SKM-1 treated with dmso at 0.1 percent for 144 hours (cell line): ENCODE measurements around the gene RHOT2.

Experiments
- DNase-seq: peaks from one replicate; lab custom pipeline; 2025; ENCODE audit not compliant: unreplicated experiment; lab: John Stamatoyannopoulos, UW

Gene RHOT2

GRCh38 chr16:669666-670065 is 1.7 kb downstream of the RHOT2 start:
- DNase-seq, result no peak

DNA sequence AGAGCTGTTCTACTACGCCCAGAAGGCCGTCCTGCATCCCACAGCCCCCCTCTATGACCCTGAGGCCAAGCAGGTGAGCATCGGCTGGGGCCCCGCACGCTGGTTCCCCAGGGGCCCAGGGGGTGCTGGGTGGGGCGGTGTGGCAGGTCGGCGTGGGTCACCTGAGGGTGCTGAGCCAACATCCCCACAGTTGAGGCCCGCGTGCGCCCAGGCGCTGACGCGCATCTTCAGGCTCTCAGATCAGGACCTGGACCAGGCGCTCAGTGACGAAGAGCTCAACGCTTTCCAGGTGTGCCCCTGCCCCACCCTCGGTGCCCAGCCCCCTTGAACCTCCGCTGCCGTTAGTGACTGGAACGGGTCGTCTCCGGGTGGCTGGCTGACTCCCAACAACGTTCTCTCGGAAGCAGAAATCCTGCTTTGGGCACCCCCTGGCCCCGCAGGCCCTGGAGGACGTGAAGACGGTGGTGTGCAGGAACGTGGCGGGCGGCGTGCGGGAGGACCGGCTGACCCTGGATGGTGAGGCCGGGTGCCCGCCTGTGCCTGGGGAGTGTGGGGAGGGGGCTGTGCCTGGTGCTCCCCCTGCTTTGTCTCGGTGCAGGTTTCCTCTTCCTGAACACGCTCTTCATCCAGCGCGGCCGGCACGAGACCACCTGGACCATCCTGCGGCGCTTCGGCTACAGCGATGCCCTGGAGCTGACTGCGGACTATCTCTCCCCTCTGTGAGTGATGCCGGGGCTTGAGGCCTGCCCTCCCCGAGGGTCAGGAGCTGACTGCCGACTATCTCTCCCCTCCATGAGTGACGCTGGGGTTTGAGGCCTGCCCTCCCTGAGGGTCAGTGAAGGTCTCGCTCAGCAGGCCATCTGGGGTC is 2.8 kb downstream of the RHOT2 start:
- DNase-seq, result no peak

DNA sequence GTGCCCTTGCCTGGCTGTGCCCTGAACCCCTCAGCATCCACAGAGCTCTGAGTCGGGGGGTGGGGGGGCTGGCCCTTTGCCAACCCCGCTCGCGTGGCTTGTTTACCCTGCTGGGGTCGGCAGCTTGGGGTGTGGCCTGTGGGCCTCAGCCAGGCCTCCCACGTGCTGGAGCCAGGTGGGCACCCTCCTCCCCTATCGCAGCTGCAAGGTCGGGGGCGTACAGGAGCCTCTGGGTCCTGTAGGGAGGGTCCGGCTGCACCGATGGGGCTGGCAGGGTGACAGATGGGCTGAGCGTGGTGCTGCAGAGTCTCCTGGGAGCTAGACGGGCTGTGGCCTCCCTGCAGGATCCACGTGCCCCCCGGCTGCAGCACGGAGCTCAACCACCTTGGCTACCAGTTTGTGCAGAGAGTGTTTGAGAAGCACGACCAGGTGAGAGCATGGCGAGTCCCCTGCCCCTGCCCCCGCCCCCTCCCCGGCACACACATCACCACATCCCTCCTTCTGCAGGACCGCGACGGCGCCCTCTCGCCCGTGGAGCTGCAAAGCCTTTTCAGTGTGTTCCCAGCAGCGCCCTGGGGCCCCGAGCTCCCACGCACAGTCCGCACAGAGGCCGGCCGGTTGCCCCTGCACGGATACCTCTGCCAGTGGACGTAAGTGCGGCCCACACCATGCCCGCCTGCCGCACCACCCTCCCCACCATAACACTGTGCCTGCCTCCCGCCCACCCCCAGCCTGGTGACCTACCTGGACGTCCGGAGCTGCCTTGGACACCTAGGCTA is 3.6 kb downstream of the RHOT2 start:
- DNase-seq, result no peak

DNA sequence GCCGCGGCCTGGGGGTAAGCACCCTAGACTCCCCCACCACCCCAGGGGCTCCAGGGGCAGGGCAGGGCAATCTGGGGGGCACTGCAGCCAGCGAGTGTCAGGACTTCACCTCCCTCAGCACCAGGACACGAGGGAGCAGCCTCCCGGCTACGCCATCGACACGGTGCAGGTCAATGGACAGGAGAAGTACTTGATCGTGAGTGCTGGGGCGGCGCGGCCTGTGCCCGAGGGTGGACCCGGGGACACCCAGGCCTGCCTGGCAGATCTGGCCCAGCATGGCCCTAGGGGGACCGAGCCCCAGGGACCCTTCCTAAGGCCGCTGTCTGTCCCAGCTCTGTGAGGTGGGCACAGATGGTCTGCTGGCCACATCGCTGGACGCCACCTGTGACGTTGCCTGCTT is 4.4 kb downstream of the RHOT2 start:
- no peak for DNase-seq

DNA sequence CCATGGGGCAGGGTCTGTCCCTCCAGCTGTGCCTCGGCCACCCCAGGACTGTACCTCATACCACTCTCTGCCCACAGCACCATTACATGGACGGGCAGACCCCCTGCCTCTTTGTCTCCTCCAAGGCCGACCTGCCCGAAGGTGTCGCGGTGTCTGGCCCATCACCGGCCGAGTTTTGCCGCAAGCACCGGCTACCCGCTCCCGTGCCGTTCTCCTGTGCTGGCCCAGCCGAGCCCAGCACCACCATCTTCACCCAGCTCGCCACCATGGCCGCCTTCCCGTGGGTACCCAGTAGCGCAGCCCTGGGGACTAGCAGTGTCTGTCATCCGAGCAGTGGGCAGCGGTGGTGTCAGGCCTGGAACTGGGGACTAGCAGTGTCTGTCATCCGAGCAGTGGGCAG is 4.9 kb downstream of the RHOT2 start:
- no peak for DNase-seq

DNA sequence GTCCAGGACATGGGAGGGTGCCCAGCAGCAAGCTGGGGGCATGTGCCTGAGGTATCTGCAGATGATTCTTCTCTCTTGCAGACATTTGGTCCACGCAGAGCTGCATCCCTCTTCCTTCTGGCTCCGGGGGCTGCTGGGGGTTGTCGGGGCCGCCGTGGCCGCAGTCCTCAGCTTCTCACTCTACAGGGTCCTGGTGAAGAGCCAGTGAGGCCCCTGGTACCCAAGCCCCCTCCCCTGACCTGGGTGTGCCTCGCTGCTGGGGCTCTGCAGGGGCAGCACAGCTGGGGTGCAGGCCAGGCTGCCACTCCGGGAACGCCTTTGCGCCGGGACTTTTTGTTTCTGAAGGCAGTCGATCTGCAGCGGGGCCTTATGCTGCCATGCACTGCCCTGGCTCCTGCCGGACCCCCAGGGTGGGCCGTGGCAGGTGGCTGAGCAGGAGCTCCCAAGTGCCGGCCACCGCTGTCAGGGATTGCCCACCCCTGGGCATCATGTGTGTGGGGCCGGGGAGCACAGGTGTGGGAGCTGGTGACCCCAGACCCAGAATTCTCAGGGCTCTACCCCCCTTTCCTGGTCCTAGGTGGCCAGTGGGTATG is 5.6 kb downstream of the RHOT2 start:
- DNase-seq, result no peak

DNA sequence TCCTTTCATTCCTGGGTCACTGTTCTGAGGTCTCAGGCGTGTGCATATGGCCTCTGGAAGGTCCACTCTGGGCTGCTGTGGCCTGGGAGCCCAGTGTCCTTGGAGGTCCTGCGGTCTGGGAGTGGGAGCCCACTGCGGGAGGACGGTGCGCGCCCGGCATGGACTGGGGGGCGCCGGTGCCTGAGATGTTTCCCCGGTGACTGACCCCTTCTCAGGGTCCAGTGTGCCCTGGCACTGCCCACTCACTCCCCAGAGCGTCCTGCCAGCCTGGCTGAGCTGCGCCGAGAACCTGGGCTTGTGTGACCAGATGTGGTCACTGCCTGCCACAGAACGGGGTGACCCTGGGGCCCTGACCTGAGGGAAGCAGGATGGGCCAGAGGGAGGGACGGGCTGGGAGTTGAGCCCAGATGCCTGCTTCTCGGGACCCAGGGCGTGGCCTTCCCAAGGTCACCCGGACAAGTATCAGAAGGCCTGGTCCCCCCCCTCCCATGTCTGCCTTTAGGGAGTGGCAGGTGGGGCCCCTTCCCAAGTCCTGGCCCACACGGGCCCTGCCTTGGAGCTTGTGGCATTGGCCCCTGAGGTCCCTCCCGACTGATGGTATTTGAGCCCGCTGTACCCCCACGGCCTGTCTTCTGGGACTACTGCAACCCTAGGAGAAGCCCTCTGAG is 6.4 kb downstream of the RHOT2 start:
- DNase-seq, result no peak

DNA sequence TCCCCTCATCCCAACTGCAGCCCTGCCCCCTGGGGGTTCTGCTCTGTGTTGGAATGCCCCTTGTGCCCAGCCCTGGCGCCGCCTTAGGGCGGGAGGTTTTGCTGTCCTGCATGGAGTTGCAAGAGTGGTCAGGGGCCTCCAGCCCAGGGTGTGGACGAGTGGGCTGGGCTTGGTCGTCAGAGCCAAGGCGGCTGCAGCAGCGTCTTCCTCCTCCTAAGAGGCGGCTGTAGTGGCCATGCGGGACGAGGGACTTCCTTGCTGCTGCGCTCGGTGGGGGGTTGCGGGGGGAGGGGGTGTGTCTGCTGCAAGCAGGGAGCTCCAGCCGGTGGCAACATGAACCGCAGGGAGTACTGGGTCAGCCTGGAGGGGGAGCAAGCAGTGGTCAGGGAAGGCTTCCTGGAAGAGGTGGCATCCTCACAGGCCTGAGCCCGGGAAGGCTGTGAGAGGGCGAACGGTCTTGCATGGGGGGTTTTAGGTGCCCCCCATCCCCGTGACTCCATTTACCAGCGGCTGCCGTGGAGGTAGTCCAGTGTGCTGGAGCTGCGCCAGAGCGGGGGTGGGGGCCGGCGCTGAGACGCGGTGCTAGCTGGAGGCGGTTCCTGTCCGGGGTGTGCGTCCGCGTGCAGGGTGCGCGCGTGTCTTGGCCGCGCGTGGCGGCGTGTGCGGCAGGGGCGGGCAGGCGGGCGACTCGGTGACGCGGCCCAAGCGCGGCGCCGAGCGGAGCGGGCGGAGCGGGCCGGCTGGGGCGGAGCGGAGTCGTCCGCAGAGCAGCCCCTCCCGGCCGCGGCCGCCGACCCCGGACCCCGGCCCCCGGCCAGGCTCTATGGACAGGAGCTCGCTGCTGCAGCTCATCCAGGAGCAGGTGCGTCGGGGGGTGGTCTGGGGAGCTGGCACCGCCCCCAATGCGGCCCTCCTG is 7.3 kb downstream of the RHOT2 start, which contains the start of gene RHBDL1:
TSS of gene RHBDL1 (plus strand) at position 704 of the 916 bp plus-strand sequence. CDS start at position 824, 120 bp downstream.
- DNase-seq, result no peak

- DNase-seq, result no peak
Observed at GRCh38 chr16:675884-676564, 8.1 kb downstream of the RHOT2 start.

DNA sequence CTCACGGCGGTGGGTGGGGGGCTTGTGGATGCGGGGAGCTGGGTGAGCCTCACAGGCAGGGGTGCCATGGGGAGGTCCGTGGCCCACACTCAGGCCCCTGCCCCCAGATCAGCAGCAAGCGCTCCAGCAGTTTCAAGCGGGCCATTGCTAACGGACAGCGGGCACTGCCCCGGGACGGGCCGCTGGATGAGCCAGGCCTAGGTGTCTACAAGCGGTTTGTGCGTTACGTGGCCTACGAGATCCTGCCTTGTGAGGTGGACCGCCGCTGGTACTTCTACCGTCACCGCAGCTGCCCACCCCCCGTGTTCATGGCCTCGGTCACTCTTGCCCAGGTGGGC is 8.6 kb downstream of the RHOT2 start:
- DNase-seq, result no peak

DNA sequence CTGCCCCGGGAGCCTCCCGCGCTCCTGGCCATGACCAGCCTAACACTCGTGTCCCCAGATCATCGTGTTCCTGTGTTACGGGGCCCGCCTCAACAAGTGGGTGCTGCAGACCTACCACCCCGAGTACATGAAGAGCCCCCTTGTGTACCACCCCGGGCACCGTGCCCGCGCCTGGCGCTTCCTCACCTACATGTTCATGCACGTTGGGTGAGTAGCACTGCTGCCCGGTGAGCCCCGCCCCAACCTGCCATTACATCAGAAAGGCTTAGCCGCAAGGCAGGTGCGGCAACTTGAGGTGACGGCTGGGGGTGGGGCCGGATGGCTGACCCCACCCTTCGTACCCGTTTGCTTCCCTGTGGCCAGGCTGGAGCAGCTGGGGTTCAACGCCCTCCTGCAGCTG is 9.0 kb downstream of the RHOT2 start:
- no peak for DNase-seq

GRCh38 chr16:677316-678190 is 9.6 kb downstream of the RHOT2 start:
- DNase-seq, result no peak

DNA sequence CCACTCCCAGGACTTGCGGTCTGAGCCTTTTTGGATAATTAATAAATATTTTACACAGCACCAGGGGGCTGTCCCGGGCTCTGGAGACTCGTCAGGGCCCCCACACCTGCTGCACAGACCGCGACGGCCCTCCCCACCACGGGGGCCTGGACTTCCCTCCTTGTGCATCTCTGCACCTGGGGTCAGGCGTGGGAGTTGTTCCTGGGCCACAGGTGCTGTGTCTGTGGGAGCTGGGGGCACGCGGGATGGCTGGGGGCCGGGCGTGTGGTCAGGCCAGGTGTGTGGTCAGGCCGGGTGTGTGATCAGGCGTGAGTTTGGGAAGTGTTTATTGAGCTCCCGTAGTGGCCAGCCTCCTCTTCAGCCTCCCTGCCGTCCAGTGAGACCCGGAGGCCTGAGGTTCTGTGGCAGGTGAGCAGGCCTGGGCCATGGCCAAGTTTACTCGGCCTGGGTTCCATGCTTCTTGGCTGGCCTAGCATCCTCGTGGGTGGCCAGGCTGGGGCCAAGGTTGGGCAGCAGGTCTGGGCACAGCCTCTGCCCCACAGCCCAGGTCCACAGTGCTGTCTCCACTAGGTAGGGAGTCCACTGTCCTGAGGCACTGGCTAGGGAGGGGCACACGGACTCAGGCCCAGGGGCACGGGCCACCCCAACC is 10.4 kb downstream of the RHOT2 start:
- no peak for DNase-seq

- no peak for DNase-seq
Observed at GRCh38 chr16:678858-679813, 11.2 kb downstream of the RHOT2 start.

- peak; percentile 67 for DNase-seq
Observed at GRCh38 chr16:679814-680624, 12.1 kb downstream of the RHOT2 start, which contains the start of gene STUB1. STUB1 (plus strand) TSS chr16:680410; CDS start chr16:680526, 116 bp downstream.

GRCh38 chr16:680625-680945 is 12.7 kb downstream of the RHOT2 start:
- DNase-seq, result no peak
